Inflammatory macrophage treated with lipopolysaccharide for 4 hours (primary cell): ENCODE measurements around the gene PALD1.
"Not testable (repeated sequence)": the region's sequence is repeated elsewhere in the genome, so short reads cannot be mapped to it uniquely, and the experiment has no call there.

Experiments
- DNase-seq: peaks from one replicate; pipeline ENCODE4 v3.0.0-alpha.2; 2020

The PALD1 gene

GRCh38 chr10:70482982-70483760, 4.6 kb downstream of the PALD1 start:
- DNase-seq: no peak

GRCh38 chr10:70483872-70484271, 5.3 kb downstream of the PALD1 start:
- DNase-seq: not testable (repeated sequence)

- DNase-seq: no peak
Observed at GRCh38 chr10:70487824-70488223, 9.3 kb downstream of the PALD1 start.

- DNase-seq: no peak
Observed at GRCh38 chr10:70490142-70490541, 11.6 kb downstream of the PALD1 start.

- no peak for DNase-seq
Observed at GRCh38 chr10:70491614-70492013, 13.0 kb downstream of the PALD1 start.

- DNase-seq: peak; percentile 80
Observed at GRCh38 chr10:70492786-70493659, 14.5 kb downstream of the PALD1 start.

GRCh38 chr10:70493660-70494234, 15.2 kb downstream of the PALD1 start:
- DNase-seq: no peak

GRCh38 chr10:70494536-70494935, 16.0 kb downstream of the PALD1 start:
- DNase-seq: peak; percentile 61

GRCh38 chr10:70494966-70495365, 16.4 kb downstream of the PALD1 start:
- peak; percentile 57 for DNase-seq

- DNase-seq: no peak
Observed at GRCh38 chr10:70495691-70496261, 17.2 kb downstream of the PALD1 start.

GRCh38 chr10:70496341-70497119, 18.0 kb downstream of the PALD1 start:
- DNase-seq: no peak

GRCh38 chr10:70497120-70497545, 18.6 kb downstream of the PALD1 start:
- DNase-seq: no peak

- no peak for DNase-seq
Observed at GRCh38 chr10:70498970-70499835, 20.6 kb downstream of the PALD1 start.

- DNase-seq: no peak
Observed at GRCh38 chr10:70499836-70500167, 21.2 kb downstream of the PALD1 start.

GRCh38 chr10:70500368-70500767, 21.8 kb downstream of the PALD1 start:
- no peak for DNase-seq

- no peak for DNase-seq
Observed at GRCh38 chr10:70500812-70501301, 22.3 kb downstream of the PALD1 start.

- no peak for DNase-seq
Observed at GRCh38 chr10:70502406-70502805, 23.8 kb downstream of the PALD1 start.

GRCh38 chr10:70503776-70504175, 25.2 kb downstream of the PALD1 start:
- DNase-seq: no peak

- DNase-seq: no peak
Observed at GRCh38 chr10:70504521-70505358, 26.2 kb downstream of the PALD1 start.

- DNase-seq: no peak
Observed at GRCh38 chr10:70505908-70506307, 27.3 kb downstream of the PALD1 start.
